ENCODE data around the gene POLA2. TPM values are rescaled to one million over a fixed set of nuclear protein-coding genes. Genes with fewer than 3 reads are reported as not detected.
A peak's percentile ranks its signal among the peaks of the same experiment; 100 is the strongest.

POLA2 gene
- total and polyA plus RNA-seq, 2 donors (not counting 3 experiments of a cell fraction or from before 2014, with no cell fraction given) = 24.0 to 30.0 TPM

DNA sequence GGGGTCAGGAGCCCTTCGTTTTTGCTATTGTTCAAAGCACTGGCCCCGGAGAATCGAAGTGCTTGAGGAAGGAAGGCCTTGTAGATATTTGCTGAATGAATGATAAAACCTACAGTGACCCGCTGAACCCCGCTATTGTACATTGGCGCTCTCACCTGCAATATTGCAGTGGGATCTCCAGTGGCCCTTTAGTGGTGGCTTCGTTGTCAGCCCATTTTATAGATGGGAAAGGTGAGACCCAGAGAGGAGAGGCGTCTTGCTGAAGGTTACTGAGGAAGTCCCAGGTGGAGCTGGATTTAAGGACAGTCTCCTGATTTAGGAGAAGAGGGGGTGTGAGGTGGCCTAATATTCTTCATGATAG lies 54.1 kb downstream of the POLA2 start:
- FAIRE-seq (no peak), DNase-seq (ENCODE audit: low read depth, low spot score) (no peak)
- peaks cover 5 to 7% of the 10 kb centered on the region in 2 experiments for H3K36me3 ChIP-seq (ENCODE audit: control insufficient read depth in 2 of 2, extremely low read depth in 1 of 2, insufficient read depth in 2 of 2, low read length in 2 of 2)
- peak overlapping the region; percentile 84 for H3K27ac ChIP-seq (ENCODE audit: insufficient read depth, low read depth, low read length)
- no peaks in the 10 kb centered on the region for H3K27me3 ChIP-seq (ENCODE audit: control insufficient read depth in 2 of 2, insufficient read depth in 2 of 2, low read length in 2 of 2)
- dilution Hi-C loops (cut with MboI; ENCODE audit: extremely low pct_ligation_motif_present, low sequenced_read_pairs) (no loop called here), intact Hi-C loops (cut with micrococcal nuclease) (loop anchor here (1.0 to 5.0 kb wide), 7 partner anchors 14 to 197 kb away; no protein-coding TSS in a partner anchor)
- no peak for TF ChIP-seq POLR2A (IDR thresholded peaks at IDR 0.05; ENCODE audit: low read depth, low read length)
- no peak for TF ChIP-seq FOS (IDR thresholded peaks at IDR 0.05; ENCODE audit: borderline replicate concordance, insufficient read depth, low read length)
- no peak for TF ChIP-seq POLR2AphosphoS5 (IDR thresholded peaks at IDR 0.05; ENCODE audit: insufficient read depth, low read depth, low read length)
- no peak for TF ChIP-seq MYC (IDR thresholded peaks at IDR 0.05; ENCODE audit: low read depth, low read length)
- TF ChIP-seq, protein P1, sequence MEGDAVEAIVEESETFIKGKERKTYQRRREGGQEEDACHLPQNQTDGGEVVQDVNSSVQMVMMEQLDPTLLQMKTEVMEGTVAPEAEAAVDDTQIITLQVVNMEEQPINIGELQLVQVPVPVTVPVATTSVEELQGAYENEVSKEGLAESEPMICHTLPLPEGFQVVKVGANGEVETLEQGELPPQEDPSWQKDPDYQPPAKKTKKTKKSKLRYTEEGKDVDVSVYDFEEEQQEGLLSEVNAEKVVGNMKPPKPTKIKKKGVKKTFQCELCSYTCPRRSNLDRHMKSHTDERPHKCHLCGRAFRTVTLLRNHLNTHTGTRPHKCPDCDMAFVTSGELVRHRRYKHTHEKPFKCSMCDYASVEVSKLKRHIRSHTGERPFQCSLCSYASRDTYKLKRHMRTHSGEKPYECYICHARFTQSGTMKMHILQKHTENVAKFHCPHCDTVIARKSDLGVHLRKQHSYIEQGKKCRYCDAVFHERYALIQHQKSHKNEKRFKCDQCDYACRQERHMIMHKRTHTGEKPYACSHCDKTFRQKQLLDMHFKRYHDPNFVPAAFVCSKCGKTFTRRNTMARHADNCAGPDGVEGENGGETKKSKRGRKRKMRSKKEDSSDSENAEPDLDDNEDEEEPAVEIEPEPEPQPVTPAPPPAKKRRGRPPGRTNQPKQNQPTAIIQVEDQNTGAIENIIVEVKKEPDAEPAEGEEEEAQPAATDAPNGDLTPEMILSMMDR (IDR thresholded peaks at IDR 0.05; ENCODE audit: extremely low read depth in 1 of 2, insufficient read depth in 1 of 2, low read depth in 1 of 2, low read length in 2 of 2) = peak in 1 of 2 donors; percentile 4
- peak overlapping the region; percentile 73 for H3K9ac ChIP-seq (replicated peaks; ENCODE audit: extremely low read depth, insufficient read depth, low read length)
- POLR2A ChIA-PET = interaction anchor here (1.1 to 3.9 kb wide), 4 partner anchors 10 to 41 kb away, joined by 3 to 65 read pairs (median 6); partner anchors contain the start of gene DPF2
- no peak overlapping the region for H2AFZ ChIP-seq (ENCODE audit: low read depth, low read length)
- no peaks in the 10 kb centered on the region for H3K9me3 ChIP-seq (replicated peaks; ENCODE audit: control insufficient read depth, insufficient read depth, low read length)
- CTCF ChIA-PET = interaction anchor here (0.7 to 9.0 kb wide), 15 partner anchors 9 to 112 kb away, joined by 3 to 625 read pairs (median 17); partner anchors contain the start of genes DPF2, POLA2 and TIGD3
- peaks cover 69% of the 10 kb centered on the region for H3K79me2 ChIP-seq (ENCODE audit: control insufficient read depth, insufficient read depth, low read length)
- H3K9me1 ChIP-seq (replicated peaks; ENCODE audit: control insufficient read depth, extremely low read depth, insufficient read depth, low read length) = no peaks in the 10 kb centered on the region
- BruUV-seq (replicated peaks) = no TSS peak
- peak overlapping the region; percentile 65 for H3K4me2 ChIP-seq (ENCODE audit: insufficient read depth, low read length)
- H3K4me3 ChIP-seq (replicated peaks in 1 of 3; ENCODE audit: insufficient read depth in 1 of 3, low read depth in 1 of 3, low read length in 3 of 3) = peak overlapping the region; percentile 87 to 97 (median 90)
- H4K20me1 ChIP-seq (replicated peaks; ENCODE audit: control insufficient read depth, extremely low read depth, insufficient read depth, low read length) = no peaks in the 10 kb centered on the region
- peaks cover 31% of the 10 kb centered on the region for H3K4me1 ChIP-seq (ENCODE audit: control insufficient read depth, extremely low read depth, insufficient read depth, low read length)

Measured in endothelial cell of umbilical vein (primary cell).